T1000 (cell line): ENCODE data around the gene ELFN1.
A peak's percentile ranks its signal among the peaks of the same experiment; 100 is the strongest.

Experiments used
- DNase-seq: peaks from one replicate; lab custom pipeline; 2025; ENCODE audit warnings: mixed read lengths; lab: John Stamatoyannopoulos, UW

Gene ELFN1

GRCh38 chr7:1669954-1670893 lies at the start of gene ELFN1:
Gene ELFN1, plus strand, starts transcription at chr7:1670277. Its CDS starts 74,320 bp downstream, at chr7:1744597.
- DNase-seq = peak; percentile 39

GRCh38 chr7:1620835-1621234 lies 49.2 kb upstream of the ELFN1 start:
- no peak for DNase-seq

GRCh38 chr7:1621718-1622117 lies 48.4 kb upstream of the ELFN1 start:
- no peak for DNase-seq

GRCh38 chr7:1622441-1622840 lies 47.6 kb upstream of the ELFN1 start:
- DNase-seq = no peak

DNA sequence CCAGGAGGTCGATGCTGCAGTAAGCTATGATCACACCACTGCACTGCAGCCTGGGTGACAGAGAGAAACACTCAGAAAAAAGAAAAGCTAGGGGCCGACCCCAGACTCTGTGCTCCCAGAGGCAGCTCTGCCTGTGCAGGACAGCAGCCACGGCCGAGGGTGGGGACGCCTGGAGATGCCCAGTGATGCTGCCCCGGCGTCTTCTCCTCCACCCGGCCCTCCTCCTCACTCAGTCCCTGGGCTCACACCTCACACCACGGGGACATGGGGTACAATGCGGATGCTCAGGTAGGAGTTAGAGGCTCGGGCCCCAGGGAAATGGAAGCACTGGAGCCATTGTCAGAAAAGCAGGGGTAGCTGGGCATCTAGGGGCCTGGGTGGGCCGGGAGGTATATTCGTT lies 46.3 kb upstream of the ELFN1 start:
- DNase-seq = no peak

GRCh38 chr7:1624999-1625927 lies 44.8 kb upstream of the ELFN1 start:
- DNase-seq = no peak

DNA sequence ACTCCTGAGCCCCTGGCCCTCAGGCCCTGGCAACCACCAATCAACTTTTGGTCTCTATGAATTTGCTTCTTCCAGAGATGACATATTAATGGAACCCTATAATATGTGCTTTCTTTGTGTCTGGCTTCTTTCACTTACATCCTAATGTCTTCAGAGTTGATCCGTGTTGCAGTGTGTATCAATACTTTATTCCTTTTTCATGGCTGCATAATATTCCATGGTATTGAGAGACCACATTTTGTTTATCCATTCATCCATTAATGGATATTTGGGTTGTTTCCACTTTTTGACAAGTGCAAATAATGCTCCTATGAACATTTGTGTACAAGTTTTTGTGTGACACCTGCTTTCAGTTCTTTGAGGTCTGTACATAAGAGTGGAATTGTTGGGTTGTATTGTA lies 43.3 kb upstream of the ELFN1 start:
- no peak for DNase-seq

DNA sequence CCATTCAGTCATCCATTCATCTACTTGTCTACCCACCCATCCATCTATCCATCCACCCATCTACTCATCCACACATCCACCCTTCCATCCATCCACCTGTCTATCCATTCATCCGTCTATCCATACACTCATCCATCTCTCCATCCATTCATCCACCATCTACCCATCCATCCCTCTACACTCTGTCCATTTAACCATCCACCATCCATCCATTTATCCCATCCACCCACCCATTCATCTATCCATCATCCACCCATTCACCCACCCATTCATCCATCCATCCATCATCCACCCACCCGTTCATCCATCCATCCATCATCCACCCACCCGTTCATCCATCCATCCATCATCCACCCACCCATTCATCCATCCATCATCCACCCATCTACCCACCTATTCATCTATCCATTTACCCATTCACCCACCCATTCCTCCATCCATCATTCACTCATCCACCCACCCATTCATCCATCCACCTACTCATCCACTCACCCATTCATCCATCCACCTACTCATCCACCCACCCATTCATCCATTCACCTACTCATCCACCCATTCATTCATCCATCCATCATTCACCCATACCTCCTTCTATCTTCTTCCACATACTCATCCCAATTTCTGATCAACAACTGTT lies 39.3 kb upstream of the ELFN1 start:
- DNase-seq = no peak

DNA sequence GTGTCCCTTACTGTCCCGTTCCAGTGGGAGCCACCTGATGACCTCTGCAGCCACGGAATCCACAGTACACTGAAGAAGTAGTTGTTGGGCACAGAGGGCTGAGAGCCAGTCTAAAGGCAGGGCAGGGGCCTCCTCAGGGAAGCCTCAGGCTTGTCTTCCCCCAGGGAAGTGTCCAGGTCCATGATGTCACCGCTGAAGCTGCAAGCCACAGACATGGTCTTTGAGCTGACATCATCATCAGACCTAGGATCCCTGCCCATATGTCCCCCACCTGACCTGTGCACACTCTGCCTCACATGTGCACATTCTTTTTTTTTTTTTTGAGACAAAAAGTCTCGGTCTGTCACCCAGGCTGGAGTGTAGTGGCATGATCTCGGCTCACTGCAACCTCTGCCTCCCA lies 38.4 kb upstream of the ELFN1 start:
- no peak for DNase-seq

DNA sequence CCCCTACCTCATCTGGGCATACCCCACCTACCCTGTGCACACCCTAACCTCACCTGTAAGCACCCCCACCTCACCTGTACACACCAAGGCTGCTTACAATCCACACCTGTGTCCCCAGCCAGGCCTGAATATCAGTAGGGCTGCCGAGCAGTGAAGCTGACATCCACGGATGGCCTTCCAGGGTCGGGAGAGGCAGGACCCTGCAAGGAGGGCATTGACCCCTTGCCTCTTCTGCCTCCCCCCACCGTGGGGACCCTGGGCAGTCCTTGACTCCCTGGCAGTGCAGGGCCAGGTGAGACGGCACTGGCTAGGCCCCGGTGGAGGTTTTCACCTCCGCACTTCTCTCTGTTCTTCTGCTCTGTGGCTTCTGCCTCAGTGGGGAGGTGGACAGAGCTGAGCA lies 37.6 kb upstream of the ELFN1 start:
- no peak for DNase-seq

- DNase-seq = no peak
These were observed 36.9 kb upstream of the ELFN1 start for GRCh38 chr7:1632916-1633785.

DNA sequence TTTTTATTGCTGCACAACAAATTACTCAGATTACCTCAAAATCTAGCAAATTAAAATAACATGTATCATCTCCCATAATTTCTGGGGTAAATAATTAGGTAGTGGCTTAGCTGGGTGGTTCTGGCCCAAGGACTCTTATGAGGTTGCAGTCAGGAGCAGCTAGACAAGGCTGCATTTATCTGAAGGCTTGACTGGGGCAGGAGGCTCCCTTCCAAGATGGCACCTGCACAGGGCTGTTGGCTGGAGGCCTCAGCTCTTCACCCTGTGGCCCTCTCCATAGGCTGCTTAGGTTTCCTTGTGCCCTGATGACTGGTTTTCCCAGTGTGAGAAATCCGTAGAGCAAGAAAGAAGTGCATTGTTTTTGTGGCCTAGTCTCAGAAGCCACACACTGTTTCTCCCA lies 34.7 kb upstream of the ELFN1 start:
- no peak for DNase-seq

DNA sequence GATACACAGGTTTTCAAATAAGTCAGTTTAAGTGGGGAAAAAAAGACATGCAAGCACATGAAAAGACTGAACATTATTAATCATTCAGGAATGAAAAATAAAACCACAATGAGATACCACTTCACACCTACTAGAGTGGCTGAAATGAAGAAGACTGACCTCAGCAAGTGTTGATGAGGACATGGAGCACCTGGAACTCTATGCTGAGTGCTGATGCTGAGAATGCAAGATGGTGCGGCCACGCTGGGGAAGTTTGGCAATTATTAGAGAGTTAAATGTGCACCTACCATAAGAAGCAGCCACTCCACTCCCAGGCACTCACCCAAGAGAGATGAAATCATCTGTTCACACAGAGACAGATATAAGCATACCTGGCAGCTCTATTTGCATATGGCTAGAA lies 32.9 kb upstream of the ELFN1 start:
- DNase-seq = no peak

DNA sequence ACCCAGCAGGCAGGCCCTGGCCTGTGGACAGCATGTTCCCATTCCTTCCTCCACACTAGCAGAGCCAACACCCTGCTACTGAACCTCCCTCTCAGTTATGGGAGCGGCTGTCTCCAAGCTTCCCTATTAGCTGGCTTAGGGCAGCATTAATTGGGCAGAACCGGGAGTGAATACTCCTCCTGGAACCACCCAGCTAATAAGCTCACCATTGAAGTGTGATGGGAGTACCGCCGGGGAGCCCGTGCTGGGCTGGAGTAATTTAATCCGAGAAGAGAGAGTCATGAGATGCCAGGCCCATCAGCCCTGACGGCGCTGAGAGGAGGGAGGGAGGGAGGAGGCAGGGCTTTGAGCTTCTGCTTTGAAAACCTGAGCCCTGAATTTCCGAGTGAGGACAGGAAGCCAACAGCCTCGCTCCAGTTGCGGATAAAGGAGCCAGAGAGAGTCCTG lies 31.8 kb upstream of the ELFN1 start:
- DNase-seq = no peak

GRCh38 chr7:1639071-1639470 lies 31.0 kb upstream of the ELFN1 start:
- DNase-seq = no peak

- DNase-seq = no peak
These were observed 30.4 kb upstream of the ELFN1 start for GRCh38 chr7:1639532-1640175.

DNA sequence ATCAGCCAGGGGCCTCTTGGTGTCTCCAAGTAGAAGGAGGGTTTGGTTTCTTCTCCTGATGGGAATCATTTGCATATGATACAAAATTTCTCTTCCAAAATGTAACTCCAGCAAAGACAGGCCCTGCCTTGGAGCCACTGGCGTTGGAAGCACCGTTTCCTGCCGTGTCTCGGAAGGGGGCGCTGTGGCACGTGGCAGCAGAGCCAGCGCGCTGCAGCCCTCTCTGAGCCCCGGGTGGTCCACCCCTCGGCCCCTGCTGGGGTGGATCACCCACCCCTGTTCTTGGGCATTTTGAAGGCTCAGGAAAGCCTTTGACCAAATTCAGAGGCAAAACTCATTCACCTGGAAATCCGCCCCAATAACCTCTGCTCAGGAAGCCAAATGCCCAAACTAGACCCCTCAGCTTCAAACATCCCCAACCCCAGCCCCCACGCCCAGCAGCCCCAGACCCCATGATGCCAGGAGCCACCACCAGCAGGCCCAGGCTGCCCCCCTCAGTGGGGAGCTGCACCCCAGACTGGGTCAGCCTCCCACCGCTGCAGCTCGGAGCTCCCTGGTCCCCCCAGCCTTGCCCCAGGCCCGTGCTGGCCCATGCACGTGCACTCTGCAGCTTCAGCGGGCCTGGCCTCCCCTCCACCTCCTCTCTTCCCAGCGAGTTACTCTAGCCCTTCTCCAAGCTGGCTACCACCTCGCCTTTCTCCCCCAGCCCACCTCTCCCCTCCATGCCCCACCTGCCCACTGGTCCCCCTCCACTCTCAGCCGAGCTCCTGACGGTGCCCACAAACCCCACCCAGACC lies 29.5 kb upstream of the ELFN1 start:
- DNase-seq = no peak

DNA sequence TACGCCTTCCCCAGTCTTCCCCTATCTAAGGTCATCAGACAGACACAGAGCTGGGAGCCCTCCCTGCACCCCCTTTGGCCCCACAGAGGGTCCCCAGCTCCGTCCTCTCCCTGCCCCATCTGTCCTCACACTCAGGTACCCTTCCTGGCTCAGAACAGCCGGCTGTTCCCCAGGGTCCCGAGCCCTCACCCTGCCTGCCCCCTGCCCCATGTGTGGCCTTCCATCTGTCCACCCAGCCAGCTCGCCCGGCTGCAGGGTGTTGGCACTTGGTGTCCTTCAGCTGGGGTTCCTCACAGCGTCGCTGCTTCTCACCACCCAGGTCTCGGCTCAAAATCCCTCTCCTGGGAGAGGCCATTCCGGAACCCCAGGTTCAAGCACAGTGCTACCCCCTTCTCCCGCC lies 28.9 kb upstream of the ELFN1 start:
- no peak for DNase-seq

DNA sequence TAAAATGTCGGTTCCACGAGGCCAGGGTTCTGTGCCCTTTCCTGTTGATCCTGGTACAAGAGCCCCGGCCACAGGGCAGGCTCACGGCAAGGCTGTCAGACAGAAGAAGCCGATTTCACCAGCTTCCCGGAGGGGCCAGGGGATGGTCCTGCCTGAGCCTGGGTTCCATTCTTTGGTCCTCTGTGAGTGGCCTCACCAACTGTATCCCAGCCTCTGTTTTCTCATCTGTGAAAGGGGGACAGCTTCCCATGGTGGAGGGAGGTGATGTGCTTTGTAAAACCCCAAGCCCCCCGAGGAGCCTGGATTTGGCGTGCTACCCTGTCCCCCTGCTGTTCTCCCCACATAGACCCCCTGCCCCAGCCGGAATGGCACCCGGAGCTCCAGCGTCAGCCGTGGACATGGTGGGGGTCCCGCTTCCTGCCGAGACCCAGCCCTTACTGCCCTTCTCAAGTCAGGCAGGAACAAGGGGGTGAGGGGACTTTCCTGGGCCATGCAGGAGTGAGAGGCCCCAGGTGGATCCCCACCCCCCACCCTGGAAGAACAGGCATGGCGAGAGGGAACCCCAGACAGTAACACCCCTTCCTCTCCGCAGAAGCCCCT lies 28.3 kb upstream of the ELFN1 start:
- DNase-seq = no peak
